NCI-H2107 treated with DMSO at 0.1 percent for 48 hours (cell line): ENCODE results near the gene TTC21A.
"Not testable (repeated sequence)": the region's sequence is repeated elsewhere in the genome, so short reads cannot be mapped to it uniquely, and the experiment has no call there.

Experiments
- DNase-seq: peaks from one replicate; lab custom pipeline; 2025; ENCODE audit not compliant: unreplicated experiment; lab: John Stamatoyannopoulos, UW

The TTC21A gene

DNA sequence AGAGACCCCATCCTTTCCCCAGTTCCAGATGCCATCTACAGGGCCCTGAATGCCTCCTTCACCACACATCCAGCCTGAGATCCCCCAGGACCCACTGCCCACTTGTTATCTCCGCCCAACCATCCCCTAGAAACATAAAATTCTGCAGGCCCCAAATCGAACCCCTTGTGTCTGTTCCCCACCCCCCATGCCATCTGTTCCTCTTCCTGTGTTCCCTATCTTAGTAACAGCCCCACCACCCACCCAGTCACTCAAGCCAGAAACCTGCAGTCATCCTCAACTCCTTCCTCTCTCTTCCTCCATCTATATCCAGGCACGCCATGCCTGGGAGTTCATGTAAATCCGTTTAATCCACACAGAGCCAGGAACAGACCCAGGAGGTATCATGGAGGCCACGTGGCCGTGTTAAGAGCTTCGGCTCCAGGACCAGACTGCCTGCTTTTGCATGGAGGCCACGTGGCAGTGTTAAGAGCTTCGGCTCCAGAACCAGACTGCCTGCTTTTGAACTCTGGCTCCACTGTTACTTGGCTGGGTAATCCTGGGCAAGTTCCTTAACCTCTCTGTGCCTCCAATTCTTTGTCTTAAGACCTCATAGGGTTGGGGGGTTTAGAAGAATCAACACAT lies 41.1 kb downstream of the TTC21A start:
- no peak for DNase-seq

- no peak for DNase-seq
Observed at GRCh38 chr3:39149059-39149455, 41.6 kb downstream of the TTC21A start.

DNA sequence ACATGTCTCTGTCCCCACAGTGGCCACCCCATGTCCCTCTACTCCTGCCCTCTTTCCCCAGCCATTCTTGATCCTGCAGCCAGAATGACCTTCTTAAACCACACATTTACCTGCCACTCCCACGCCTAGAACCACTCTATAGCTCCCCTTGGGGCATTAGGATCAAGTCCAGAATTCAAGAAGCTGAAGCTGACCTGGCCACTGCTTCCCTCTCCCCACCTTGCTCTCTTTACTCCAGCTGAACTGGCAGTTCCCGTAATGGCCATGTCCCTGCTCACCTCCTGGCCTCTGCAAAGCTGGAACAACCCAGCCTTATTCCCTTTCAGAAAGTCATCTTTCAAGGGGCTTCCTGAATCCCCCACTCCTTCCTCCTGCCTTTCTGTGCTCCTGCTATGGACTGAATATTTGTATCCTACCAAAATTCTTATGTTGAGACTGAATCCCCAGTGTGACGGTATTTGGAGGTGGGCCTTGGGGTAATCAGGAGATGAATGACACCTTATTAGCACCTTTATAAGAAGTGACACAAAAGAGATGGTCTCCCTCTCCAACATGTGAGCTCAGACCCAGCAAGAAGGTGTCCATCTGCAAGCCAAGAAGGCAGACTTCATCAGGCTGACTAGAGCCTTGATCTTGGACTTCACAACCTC lies 42.1 kb downstream of the TTC21A start:
- no peak for DNase-seq

- DNase-seq = peak; percentile 5
Observed at GRCh38 chr3:39150148-39150802, 42.8 kb downstream of the TTC21A start.

DNA sequence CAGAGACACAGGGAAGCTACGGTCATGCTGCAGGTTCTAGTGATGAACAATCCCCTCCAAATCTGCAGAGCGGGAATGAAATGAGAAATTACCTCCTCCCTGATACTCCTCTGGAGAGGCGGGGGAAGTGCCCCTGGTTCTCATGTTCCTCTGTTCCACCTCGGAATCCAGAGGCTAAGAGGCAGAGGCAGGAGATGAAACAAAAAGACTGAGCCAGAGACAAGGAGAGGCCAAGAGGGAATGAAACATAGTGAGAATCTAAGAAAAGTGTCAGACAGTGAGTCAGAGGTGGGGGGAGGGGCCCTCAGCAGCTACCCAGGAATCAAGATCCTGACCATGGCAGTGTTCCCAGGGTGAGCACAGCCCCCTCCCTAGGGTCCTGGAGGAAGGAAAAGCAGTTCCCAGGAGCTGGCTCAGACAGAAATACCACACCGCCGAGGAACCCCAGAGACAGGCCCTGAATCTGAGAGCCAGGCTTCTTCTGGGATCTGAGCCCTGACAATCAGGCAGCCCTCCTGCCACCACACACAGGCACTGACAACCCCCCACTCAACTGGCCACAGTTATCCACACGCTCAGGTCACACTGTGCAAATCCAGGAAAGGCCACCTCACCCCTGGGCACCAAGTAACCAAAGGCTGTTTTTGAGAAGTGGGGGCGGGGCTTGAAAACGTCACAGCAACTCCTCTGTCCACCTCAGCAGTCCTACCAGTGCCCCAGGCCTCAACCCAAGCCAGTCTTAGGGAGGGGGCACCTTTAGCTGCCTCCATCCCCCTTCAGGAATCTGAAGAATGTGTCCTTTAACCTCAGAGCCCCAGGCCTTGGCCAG lies 43.5 kb downstream of the TTC21A start:
- no peak for DNase-seq

DNA sequence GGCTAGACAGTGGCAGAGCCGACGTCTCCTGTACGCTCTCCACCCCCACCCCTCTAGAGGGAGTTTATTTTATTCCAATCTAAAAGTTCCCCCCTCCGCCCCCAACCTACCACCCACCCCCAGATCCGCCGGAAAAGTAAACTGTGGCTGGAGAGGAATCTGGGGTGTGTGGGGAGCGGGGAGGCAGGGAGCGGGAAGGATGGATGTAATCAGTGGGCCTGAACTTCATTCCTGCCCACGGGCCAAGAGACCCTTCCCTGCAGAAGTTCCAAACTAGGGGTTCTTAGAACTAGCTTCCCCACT lies 46.4 kb downstream of the TTC21A start:
- no peak for DNase-seq

DNA sequence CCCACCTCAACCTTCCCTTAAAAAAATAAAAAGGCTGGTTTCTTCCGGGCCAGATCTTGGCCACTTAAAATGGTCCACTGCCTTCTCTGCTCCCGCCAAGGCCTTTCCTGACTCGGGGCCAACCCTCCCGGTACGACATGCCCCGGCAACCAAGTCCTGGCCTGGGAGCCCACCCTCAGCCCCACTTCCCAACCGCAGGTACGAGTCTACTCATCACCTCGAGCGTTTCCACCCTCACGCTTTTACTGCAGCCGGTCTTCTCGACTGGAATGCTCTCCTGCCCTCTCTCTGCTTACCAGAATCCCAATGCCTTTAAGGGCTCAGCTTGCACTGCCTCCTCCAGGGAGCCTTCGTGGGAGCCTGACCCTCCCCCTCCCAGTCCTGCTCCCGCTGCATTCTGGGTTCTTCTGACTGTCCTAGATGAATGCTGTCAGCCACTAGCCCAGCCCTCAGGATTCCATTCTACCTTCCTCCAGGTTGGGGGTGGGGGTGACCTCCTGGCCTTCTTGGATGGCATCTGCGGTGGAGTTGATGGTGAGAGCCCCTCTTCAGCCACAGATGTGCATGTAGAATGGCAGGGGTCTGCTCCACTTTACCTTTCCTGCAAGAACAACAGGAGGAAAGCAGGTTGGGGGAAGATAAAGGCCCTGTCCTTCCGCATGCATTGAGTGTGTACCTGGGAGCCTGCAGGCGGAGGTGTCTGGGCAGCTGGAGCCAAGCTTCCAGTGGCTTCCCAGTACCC lies 47.0 kb downstream of the TTC21A start:
- no peak for DNase-seq

GRCh38 chr3:39156421-39156820 lies 48.9 kb downstream of the TTC21A start:
- DNase-seq = no peak

GRCh38 chr3:39157359-39157758 lies 49.9 kb downstream of the TTC21A start:
- DNase-seq = no peak

GRCh38 chr3:39158148-39158715 lies 50.8 kb downstream of the TTC21A start:
- no peak for DNase-seq

DNA sequence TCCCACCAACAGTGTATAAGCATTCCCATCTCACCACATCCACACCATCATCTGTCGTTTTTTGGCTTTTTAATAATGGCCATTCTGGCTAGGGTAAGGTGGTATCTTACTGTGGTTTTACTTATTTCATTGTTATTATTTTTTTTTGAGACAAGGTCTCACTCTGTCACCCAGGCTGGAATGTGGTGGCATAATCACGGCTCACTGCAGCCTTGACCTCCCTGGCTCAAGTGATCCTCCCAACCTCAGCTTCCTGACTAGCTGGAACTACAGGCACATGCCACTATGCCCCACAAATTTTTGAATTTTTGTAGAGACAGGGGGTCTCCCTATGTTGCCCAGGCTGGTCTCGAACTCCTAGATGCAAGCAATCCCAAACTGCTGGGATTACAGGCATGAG lies 56.9 kb downstream of the TTC21A start:
- DNase-seq = no peak

GRCh38 chr3:39165518-39165917 lies 58.0 kb downstream of the TTC21A start:
- DNase-seq = no peak

DNA sequence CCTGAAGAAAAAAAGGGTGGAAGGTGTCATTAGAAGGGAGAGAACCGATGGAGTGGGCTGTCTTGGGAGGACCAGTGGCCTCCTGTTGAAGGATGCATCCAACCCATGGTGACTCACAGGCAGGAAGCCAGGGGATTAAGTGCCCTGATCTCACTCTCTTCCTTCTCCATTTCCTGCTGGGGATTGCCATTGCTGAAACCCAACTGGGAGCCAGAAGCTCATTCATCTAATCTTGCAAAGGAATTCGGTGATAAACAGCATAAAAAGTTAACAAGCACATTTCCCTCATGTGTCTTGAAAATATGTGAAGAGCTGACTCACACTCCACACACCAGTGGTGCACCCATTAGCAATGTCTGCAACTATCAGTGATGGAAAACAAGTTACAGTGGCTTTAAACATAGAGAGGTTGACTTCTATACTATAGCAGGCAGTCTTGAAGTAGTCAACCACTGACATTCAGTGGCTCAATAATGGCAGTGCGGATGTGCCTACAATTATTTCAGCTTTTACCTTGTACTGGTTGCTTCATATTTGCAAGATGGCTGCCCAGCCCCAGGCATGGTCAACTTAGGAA lies 58.7 kb downstream of the TTC21A start:
- DNase-seq = no peak

- DNase-seq = peak; percentile 4
Observed at GRCh38 chr3:39166932-39167532, 59.6 kb downstream of the TTC21A start.

- no peak for DNase-seq
Observed at GRCh38 chr3:39168156-39168780, 60.8 kb downstream of the TTC21A start.

- DNase-seq = no peak
Observed at GRCh38 chr3:39169712-39170111, 62.2 kb downstream of the TTC21A start.

- DNase-seq = no peak
Observed at GRCh38 chr3:39170461-39170860, 63.0 kb downstream of the TTC21A start.

DNA sequence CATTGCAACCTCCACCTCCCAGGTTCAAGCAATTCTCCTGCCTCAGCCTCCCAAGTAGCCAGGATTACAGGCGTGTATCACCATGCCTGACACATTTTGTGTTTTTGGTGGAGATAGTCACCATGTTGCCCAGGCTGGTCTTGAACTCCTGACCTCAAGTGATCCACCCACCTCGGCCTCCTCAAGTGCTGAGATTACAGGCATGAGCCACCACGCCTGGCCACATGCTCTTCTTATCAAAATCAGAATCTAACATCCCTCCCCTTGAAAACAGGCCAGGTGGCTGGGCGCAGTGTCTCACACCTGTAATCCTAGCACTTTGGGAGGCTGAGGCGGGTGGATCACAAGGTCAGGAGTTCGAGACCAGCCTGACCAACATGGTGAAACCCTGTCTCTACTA lies 63.4 kb downstream of the TTC21A start:
- DNase-seq = not testable (repeated sequence)

DNA sequence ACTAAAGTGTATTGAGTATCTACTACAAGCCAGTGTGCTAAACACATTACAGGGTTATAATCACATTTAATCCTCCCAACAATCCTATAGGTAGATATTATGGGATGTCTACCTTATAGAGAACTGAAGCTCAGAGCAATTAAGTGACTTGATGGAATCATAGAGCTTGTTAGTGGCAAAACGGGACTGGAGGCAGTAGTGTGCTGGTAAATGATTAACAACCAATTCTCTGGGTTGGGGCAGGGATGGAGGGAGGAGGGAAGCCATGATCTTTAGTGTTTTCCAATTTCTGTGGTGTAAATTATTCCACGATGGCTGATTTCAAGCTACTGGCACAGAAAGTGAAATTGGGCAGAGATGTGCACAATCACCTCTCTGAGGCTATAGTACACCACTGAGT lies 64.4 kb downstream of the TTC21A start:
- DNase-seq = no peak
